Hepatocyte (in vitro differentiated cells): ENCODE measurements around the gene OSTM1. TPM values are rescaled to one million over a fixed set of nuclear protein-coding genes. Genes with fewer than 3 reads are reported as not detected.

Experiments used
- DNase-seq: peaks from one replicate; pipeline ENCODE4 v3.0.0-alpha.2; 2016; ENCODE audit warnings: low spot score
- H2AFZ ChIP-seq: fragments of 200-600 bp; sonication (generic); 2 replicates; pipeline ENCODE4 v1.6.0; 2016; ENCODE audit warnings: antibody characterized with exemption, mild to moderate bottlenecking
- H3K27ac ChIP-seq: fragments of 200-600 bp; sonication (generic); 2 replicates; pipeline ENCODE4 v1.5.1; 2016; ENCODE audit warnings: mild to moderate bottlenecking
- H3K27me3 ChIP-seq: fragments of 200-600 bp; sonication (generic); 2 replicates; pipeline ENCODE4 v1.6.1; 2016
- H3K36me3 ChIP-seq: fragments of 200-600 bp; sonication (generic); replicated peaks from 2 replicates; pipeline ENCODE4 v1.5.1; 2016; ENCODE audit warnings: low read depth; ENCODE audit not compliant: insufficient read depth
- H3K4me1 ChIP-seq: fragments of 200-600 bp; sonication (generic); 2 replicates; pipeline ENCODE4 v1.5.1; 2016; ENCODE audit warnings: mild to moderate bottlenecking, moderate library complexity; ENCODE audit not compliant: insufficient read depth
- H3K4me2 ChIP-seq: fragments of 200-600 bp; sonication (generic); 2 replicates; pipeline ENCODE4 v1.6.0; 2016
- H3K4me3 ChIP-seq: fragments of 200-600 bp; sonication (generic); 2 replicates; pipeline ENCODE4 v1.5.1; 2016; ENCODE audit warnings: mild to moderate bottlenecking
- H3K79me2 ChIP-seq: fragments of 200-600 bp; sonication (generic); 2 replicates; pipeline ENCODE4 v1.6.0; 2017; ENCODE audit warnings: mild to moderate bottlenecking
- H3K9me2 ChIP-seq: fragments of 200-600 bp; sonication (generic); replicated peaks from 2 replicates; pipeline ENCODE4 v1.6.0; 2017; ENCODE audit warnings: mild to moderate bottlenecking; ENCODE audit not compliant: insufficient read depth
- H3K9me3 ChIP-seq: fragments of 200-600 bp; sonication (generic); 2 replicates; pipeline ENCODE4 v1.5.1; 2016; ENCODE audit warnings: low read depth, mild to moderate bottlenecking
- H4K20me1 ChIP-seq: fragments of 200-600 bp; sonication (generic); 2 replicates; pipeline ENCODE4 v1.6.0; 2016; ENCODE audit warnings: mild to moderate bottlenecking; ENCODE audit not compliant: insufficient read depth, poor library complexity, severe bottlenecking
- EZH2 ChIP-seq: fragments of 200-600 bp; sonication (generic); IDR thresholded peaks from 2 replicates; pipeline ENCODE4 v1.6.1; 2016; ENCODE audit warnings: antibody characterized with exemption, mild to moderate bottlenecking, borderline replicate concordance
- EZH2phosphoT487 ChIP-seq: fragments of 200-600 bp; sonication (generic); IDR thresholded peaks from one replicate; pipeline ENCODE4 v1.6.1; 2018; ENCODE audit warnings: antibody characterized with exemption, mild to moderate bottlenecking, low read depth, moderate library complexity; ENCODE audit not compliant: unreplicated experiment, severe bottlenecking
- WGBS: methylation state at CpG from one replicate; pipeline ENCODE4 v1.1.6; 2016; ENCODE audit warnings: low lambda C conversion rate; ENCODE audit errors: missing lambda C conversion rate; 5-methylcytosine and 5-hydroxymethylcytosine counted together
- polyA plus RNA-seq: library from polyadenylated mRNA; unstranded; fragments of >200 nt; fragmentation: Nextera tagmentation; extraction: Ambion mirVana; gene quantifications from 2 replicates; pipeline ENCODE4 v1.2.1, GENCODE V29; 2016
- small RNA-seq: library from RNA; depleted of rRNA; stranded (forward); fragments of <200 nt; gene quantifications from one replicate; pipeline ENCODE3, GENCODE V24; 2014
- total RNA-seq: library from RNA; depleted of rRNA; stranded (reverse); fragments of >200 nt; gene quantifications from 2 replicates; pipeline ENCODE4 v1.2.3, GENCODE V29; 2014
- TF ChIP-seq, protein P1 (sequence below): fragments of 200-600 bp; sonication (generic); IDR thresholded peaks from 2 replicates; pipeline ENCODE4 v1.5.1; 2016; ENCODE audit warnings: antibody characterized with exemption, mild to moderate bottlenecking; ENCODE audit not compliant: poor library complexity

Gene OSTM1
- total and polyA plus RNA-seq, 2 experiments from 2014 or later = 24.1 to 26.1 TPM

GRCh38 chr6:107991772-107992550 is 82.6 kb downstream of the OSTM1 start:
- 78% methylated on average over 9 of the region's 9 CpGs for WGBS

More at GRCh38 chr6:107991772-107992550, 82.6 kb downstream of the OSTM1 start:
- no peak overlapping the region for H2AFZ ChIP-seq
- H3K4me3 ChIP-seq = no peak overlapping the region
- TF ChIP-seq EZH2 (no peak), EZH2phosphoT487 (no peak)
- TF ChIP-seq, protein P1, sequence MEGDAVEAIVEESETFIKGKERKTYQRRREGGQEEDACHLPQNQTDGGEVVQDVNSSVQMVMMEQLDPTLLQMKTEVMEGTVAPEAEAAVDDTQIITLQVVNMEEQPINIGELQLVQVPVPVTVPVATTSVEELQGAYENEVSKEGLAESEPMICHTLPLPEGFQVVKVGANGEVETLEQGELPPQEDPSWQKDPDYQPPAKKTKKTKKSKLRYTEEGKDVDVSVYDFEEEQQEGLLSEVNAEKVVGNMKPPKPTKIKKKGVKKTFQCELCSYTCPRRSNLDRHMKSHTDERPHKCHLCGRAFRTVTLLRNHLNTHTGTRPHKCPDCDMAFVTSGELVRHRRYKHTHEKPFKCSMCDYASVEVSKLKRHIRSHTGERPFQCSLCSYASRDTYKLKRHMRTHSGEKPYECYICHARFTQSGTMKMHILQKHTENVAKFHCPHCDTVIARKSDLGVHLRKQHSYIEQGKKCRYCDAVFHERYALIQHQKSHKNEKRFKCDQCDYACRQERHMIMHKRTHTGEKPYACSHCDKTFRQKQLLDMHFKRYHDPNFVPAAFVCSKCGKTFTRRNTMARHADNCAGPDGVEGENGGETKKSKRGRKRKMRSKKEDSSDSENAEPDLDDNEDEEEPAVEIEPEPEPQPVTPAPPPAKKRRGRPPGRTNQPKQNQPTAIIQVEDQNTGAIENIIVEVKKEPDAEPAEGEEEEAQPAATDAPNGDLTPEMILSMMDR = no peak
- no peak for DNase-seq
- H3K9me3 ChIP-seq = no peaks in the 10 kb centered on the region
- H3K27ac ChIP-seq = no peak overlapping the region
- no peaks in the 10 kb centered on the region for H4K20me1 ChIP-seq
- H3K4me1 ChIP-seq = peaks cover 5% of the 10 kb centered on the region
- no peak overlapping the region for H3K4me2 ChIP-seq
- no peaks in the 10 kb centered on the region for H3K79me2 ChIP-seq
- H3K9me2 ChIP-seq = no peaks in the 10 kb centered on the region
- no peaks in the 10 kb centered on the region for H3K36me3 ChIP-seq
- H3K27me3 ChIP-seq = no peaks in the 10 kb centered on the region

Small RNA genes lying within 50 kb of the gene (small RNA-seq; reads per million reads assigned to genes)
- gene RF00019 = not detected

Other genes starting within 250 kb of the OSTM1 start
- gene SEC63, start 116.5 kb downstream of the OSTM1 start, total RNA-seq = 36.6 and 40.0 TPM in 2 replicates
- 131 and 132 TPM in 2 replicates for gene SEC63, start 116.5 kb downstream of the OSTM1 start, polyA plus RNA-seq
- not detected in 2 replicates for gene NR2E1, start 91.3 kb upstream of the OSTM1 start, total RNA-seq
- gene NR2E1, start 91.3 kb upstream of the OSTM1 start, polyA plus RNA-seq = not detected in 2 replicates
- 291 and 320 TPM in 2 replicates for gene SNX3, start 186.3 kb upstream of the OSTM1 start, total RNA-seq
- 298 and 359 TPM in 2 replicates for gene SNX3, start 186.3 kb upstream of the OSTM1 start, polyA plus RNA-seq
- 9.7 and 9.9 TPM in 2 replicates for gene AFG1L, start 220.3 kb upstream of the OSTM1 start, total RNA-seq
- gene AFG1L, start 220.3 kb upstream of the OSTM1 start, polyA plus RNA-seq = 9.2 and 9.4 TPM in 2 replicates